Measurements from ENCODE around the gene C16orf87.

DNA sequence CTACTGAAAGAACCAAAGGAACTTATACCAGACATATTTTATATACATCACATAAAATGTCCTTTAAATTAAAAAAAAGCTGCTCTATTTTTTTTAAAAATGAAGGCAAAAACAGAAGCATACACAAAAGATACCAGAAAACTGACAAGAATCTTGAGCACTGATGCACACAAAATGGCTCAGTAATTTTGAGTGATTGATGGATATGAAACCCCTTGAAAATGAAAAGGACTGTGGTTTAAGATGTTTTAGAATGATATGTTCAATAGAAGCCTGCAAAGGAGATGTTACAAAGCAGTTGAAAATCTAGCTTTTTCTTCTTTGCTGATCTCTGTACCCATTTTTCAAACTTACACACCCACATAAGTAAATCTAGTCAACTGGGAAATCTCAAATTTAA is 2.7 kb downstream of the C16orf87 start:
- TF ChIP-seq, protein P1, sequence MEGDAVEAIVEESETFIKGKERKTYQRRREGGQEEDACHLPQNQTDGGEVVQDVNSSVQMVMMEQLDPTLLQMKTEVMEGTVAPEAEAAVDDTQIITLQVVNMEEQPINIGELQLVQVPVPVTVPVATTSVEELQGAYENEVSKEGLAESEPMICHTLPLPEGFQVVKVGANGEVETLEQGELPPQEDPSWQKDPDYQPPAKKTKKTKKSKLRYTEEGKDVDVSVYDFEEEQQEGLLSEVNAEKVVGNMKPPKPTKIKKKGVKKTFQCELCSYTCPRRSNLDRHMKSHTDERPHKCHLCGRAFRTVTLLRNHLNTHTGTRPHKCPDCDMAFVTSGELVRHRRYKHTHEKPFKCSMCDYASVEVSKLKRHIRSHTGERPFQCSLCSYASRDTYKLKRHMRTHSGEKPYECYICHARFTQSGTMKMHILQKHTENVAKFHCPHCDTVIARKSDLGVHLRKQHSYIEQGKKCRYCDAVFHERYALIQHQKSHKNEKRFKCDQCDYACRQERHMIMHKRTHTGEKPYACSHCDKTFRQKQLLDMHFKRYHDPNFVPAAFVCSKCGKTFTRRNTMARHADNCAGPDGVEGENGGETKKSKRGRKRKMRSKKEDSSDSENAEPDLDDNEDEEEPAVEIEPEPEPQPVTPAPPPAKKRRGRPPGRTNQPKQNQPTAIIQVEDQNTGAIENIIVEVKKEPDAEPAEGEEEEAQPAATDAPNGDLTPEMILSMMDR (IDR thresholded peaks at IDR 0.05): no peak
- TF ChIP-seq POLR2A (IDR thresholded peaks at IDR 0.05): no peak
